ENCODE measurements around the gene HUS1. TPM values are rescaled to one million over a fixed set of nuclear protein-coding genes. Genes with fewer than 3 reads are reported as not detected.
"Not testable (repeated sequence)": the region's sequence is repeated elsewhere in the genome, so short reads cannot be mapped to it uniquely, and the experiment has no call there.

HUS1 gene
- total RNA-seq, result 10 to 100 TPM; 38.5 to 39.4 TPM

- Mint-ChIP-seq H3K36me3 (ENCODE audit: low read depth) (peaks cover 34% of the 10 kb centered on the region), H3K4me1 (peaks cover 21% of the 10 kb centered on the region), H3K27me3 (no peaks in the 10 kb centered on the region), H3K27ac (peak within 1 kb of the TSS; percentile 98), H3K4me3 (peak within 1 kb of the TSS; percentile 90), H3K9me3 (no peaks in the 10 kb centered on the region)
- CTCF ChIA-PET, result interaction anchor here (1.2 to 1.3 kb wide), 2 partner anchors 13 to 131 kb away, joined by 4 to 8 read pairs; no protein-coding TSS in a partner anchor
- peak; percentile 94 for DNase-seq
- POLR2A ChIA-PET, result no interaction called here
Observed at GRCh38 chr7:47979145-47979831, at the start of gene HUS1. Gene HUS1, minus strand, starts transcription at chr7:47979615. Its CDS starts 96 bp downstream, at chr7:47979519.

GRCh38 chr7:48028938-48029337 lies 49.5 kb upstream of the HUS1 start, which contains the start of gene SUN3:
Gene SUN3, minus strand, starts transcription at chr7:48029107. Its CDS starts 169 bp downstream, at chr7:48028938.
- CTCF ChIA-PET, result no interaction called here
- Mint-ChIP-seq H3K27ac (no peak within 1 kb of the TSS), H3K4me3 (no peak within 1 kb of the TSS), H3K4me1 (no peaks in the 10 kb centered on the region), H3K27me3 (peaks cover 47% of the 10 kb centered on the region), H3K36me3 (ENCODE audit: low read depth) (no peaks in the 10 kb centered on the region), H3K9me3 (peaks cover 2% of the 10 kb centered on the region)
- DNase-seq, result no peak
- POLR2A ChIA-PET, result interaction anchor here (0.5 to 0.7 kb wide), 2 partner anchors 10 to 55 kb away, joined by 3 to 4 read pairs; no protein-coding TSS in a partner anchor

GRCh38 chr7:48025624-48026023 lies 46.2 kb upstream of the HUS1 start:
- Mint-ChIP-seq H3K27ac (no peak overlapping the region), H3K36me3 (ENCODE audit: low read depth) (no peaks in the 10 kb centered on the region), H3K27me3 (peaks cover 57% of the 10 kb centered on the region), H3K4me3 (no peak overlapping the region), H3K9me3 (peaks cover 8% of the 10 kb centered on the region), H3K4me1 (no peaks in the 10 kb centered on the region)
- DNase-seq, result no peak
- ChIA-PET CTCF (no interaction called here), POLR2A (no interaction called here)

GRCh38 chr7:48017674-48018073 lies 38.3 kb upstream of the HUS1 start:
- ChIA-PET POLR2A (no interaction called here), CTCF (interaction anchor here (1.0 kb wide), 1 partner anchor 23 kb away, joined by 3 read pairs; no protein-coding TSS in a partner anchor)
- peaks cover 6% of the 10 kb centered on the region for H3K9me3 Mint-ChIP-seq
- peaks cover 29% of the 10 kb centered on the region for H3K27me3 Mint-ChIP-seq
- no peak overlapping the region for H3K27ac Mint-ChIP-seq
- H3K4me1 Mint-ChIP-seq, result no peaks in the 10 kb centered on the region
- no peak for DNase-seq
- H3K36me3 Mint-ChIP-seq (ENCODE audit: low read depth), result no peaks in the 10 kb centered on the region
- no peak overlapping the region for H3K4me3 Mint-ChIP-seq

GRCh38 chr7:48016641-48017040 lies 37.2 kb upstream of the HUS1 start:
- Mint-ChIP-seq H3K4me1 (no peaks in the 10 kb centered on the region), H3K4me3 (no peak overlapping the region), H3K9me3 (peaks cover 2% of the 10 kb centered on the region), H3K36me3 (ENCODE audit: low read depth) (no peaks in the 10 kb centered on the region), H3K27me3 (peaks cover 25% of the 10 kb centered on the region), H3K27ac (no peak overlapping the region)
- ChIA-PET POLR2A (no interaction called here), CTCF (interaction anchor here (1.7 kb wide), 1 partner anchor 29 kb away, joined by 3 read pairs; no protein-coding TSS in a partner anchor)
- DNase-seq, result no peak

GRCh38 chr7:48011951-48012350 lies 32.5 kb upstream of the HUS1 start:
- Mint-ChIP-seq H3K4me3 (no peak overlapping the region), H3K27ac (no peak overlapping the region), H3K36me3 (ENCODE audit: low read depth) (no peaks in the 10 kb centered on the region), H3K4me1 (no peaks in the 10 kb centered on the region), H3K9me3 (no peaks in the 10 kb centered on the region), H3K27me3 (no peaks in the 10 kb centered on the region)
- ChIA-PET CTCF (no interaction called here), POLR2A (no interaction called here)
- no peak for DNase-seq

- no peak overlapping the region for H3K4me3 Mint-ChIP-seq
- no peaks in the 10 kb centered on the region for H3K27me3 Mint-ChIP-seq
- no peak for DNase-seq
- H3K9me3 Mint-ChIP-seq, result no peaks in the 10 kb centered on the region
- ChIA-PET POLR2A (no interaction called here), CTCF (no interaction called here)
- no peak overlapping the region for H3K27ac Mint-ChIP-seq
- H3K4me1 Mint-ChIP-seq, result no peaks in the 10 kb centered on the region
- no peaks in the 10 kb centered on the region for H3K36me3 Mint-ChIP-seq (ENCODE audit: low read depth)
Observed at GRCh38 chr7:48011323-48011722, 31.9 kb upstream of the HUS1 start.

GRCh38 chr7:48009954-48010353 lies 30.5 kb upstream of the HUS1 start:
- POLR2A ChIA-PET, result no interaction called here
- no peak overlapping the region for H3K4me3 Mint-ChIP-seq

GRCh38 chr7:48009257-48009656 lies 29.8 kb upstream of the HUS1 start:
- CTCF ChIA-PET, result interaction anchor here (1.8 kb wide), 1 partner anchor 21 kb away, joined by 5 read pairs; no protein-coding TSS in a partner anchor
- Mint-ChIP-seq H3K27me3 (no peaks in the 10 kb centered on the region), H3K4me3 (no peak overlapping the region), H3K4me1 (no peaks in the 10 kb centered on the region), H3K9me3 (no peaks in the 10 kb centered on the region), H3K36me3 (ENCODE audit: low read depth) (no peaks in the 10 kb centered on the region), H3K27ac (no peak overlapping the region)
- POLR2A ChIA-PET, result no interaction called here
- DNase-seq, result no peak

More at GRCh38 chr7:48009954-48010353, 30.5 kb upstream of the HUS1 start:
- no peak overlapping the region for H3K27ac Mint-ChIP-seq
- H3K4me1 Mint-ChIP-seq, result no peaks in the 10 kb centered on the region
- DNase-seq, result no peak
- CTCF ChIA-PET, result interaction anchor here (1.8 kb wide), 1 partner anchor 22 kb away, joined by 5 read pairs; no protein-coding TSS in a partner anchor
- H3K27me3 Mint-ChIP-seq, result no peaks in the 10 kb centered on the region
- no peaks in the 10 kb centered on the region for H3K9me3 Mint-ChIP-seq
- H3K36me3 Mint-ChIP-seq (ENCODE audit: low read depth), result no peaks in the 10 kb centered on the region

- DNase-seq, result no peak
- CTCF ChIA-PET, result no interaction called here
- Mint-ChIP-seq H3K27ac (no peak overlapping the region), H3K9me3 (peaks cover 3% of the 10 kb centered on the region), H3K4me1 (no peaks in the 10 kb centered on the region), H3K27me3 (peaks cover 8% of the 10 kb centered on the region), H3K4me3 (no peak overlapping the region), H3K36me3 (ENCODE audit: low read depth) (no peaks in the 10 kb centered on the region)
- POLR2A ChIA-PET, result interaction anchor here (0.6 kb wide), 1 partner anchor 15 kb away, joined by 4 read pairs; no protein-coding TSS in a partner anchor
Observed at GRCh38 chr7:48006866-48007265, 27.5 kb upstream of the HUS1 start.

- no peak for DNase-seq
- Mint-ChIP-seq H3K36me3 (ENCODE audit: low read depth) (no peaks in the 10 kb centered on the region), H3K27ac (no peak overlapping the region), H3K4me1 (no peaks in the 10 kb centered on the region), H3K27me3 (peaks cover 8% of the 10 kb centered on the region), H3K4me3 (no peak overlapping the region), H3K9me3 (peaks cover 3% of the 10 kb centered on the region)
- POLR2A ChIA-PET, result no interaction called here
- CTCF ChIA-PET, result interaction anchor here (1.4 kb wide), 1 partner anchor 84 kb away, joined by 3 read pairs; no protein-coding TSS in a partner anchor
Observed at GRCh38 chr7:48004638-48005037, 25.2 kb upstream of the HUS1 start.

GRCh38 chr7:48004032-48004431 lies 24.6 kb upstream of the HUS1 start:
- Mint-ChIP-seq H3K27ac (no peak overlapping the region), H3K4me3 (no peak overlapping the region), H3K27me3 (peaks cover 8% of the 10 kb centered on the region), H3K36me3 (ENCODE audit: low read depth) (no peaks in the 10 kb centered on the region), H3K9me3 (peaks cover 3% of the 10 kb centered on the region), H3K4me1 (no peaks in the 10 kb centered on the region)
- no peak for DNase-seq
- POLR2A ChIA-PET, result no interaction called here
- CTCF ChIA-PET, result interaction anchor here (0.8 to 1.4 kb wide), 2 partner anchors 35 to 84 kb away, joined by 3 read pairs; no protein-coding TSS in a partner anchor

GRCh38 chr7:48000164-48000563 lies 20.7 kb upstream of the HUS1 start:
- H3K27me3 Mint-ChIP-seq; DNase-seq; H3K4me3 Mint-ChIP-seq; H3K4me1 Mint-ChIP-seq; POLR2A ChIA-PET; CTCF ChIA-PET; H3K36me3 Mint-ChIP-seq (ENCODE audit: low read depth); H3K27ac Mint-ChIP-seq; H3K9me3 Mint-ChIP-seq: not testable (repeated sequence)

Measured in activated CD4-positive, alpha-beta T cell treated with anti-CD3 and anti-CD28 coated beads, Interleukin-2, amount 10 ng/mL, durations not matched to agents 7 days and 5 days (primary cell).